Metanephros (tissue), 1 donor: ENCODE results near the gene ZNF41. TPM values are rescaled to one million over a fixed set of nuclear protein-coding genes. Genes with fewer than 3 reads are reported as not detected.

Experiments used
- total RNA-seq: library from RNA; depleted of rRNA; stranded (reverse); fragments of >200 nt; gene quantifications from one replicate; pipeline ENCODE4 v1.2.3, GENCODE V29; 2014

ZNF41 gene
- total RNA-seq = 7.6 TPM

DNA sequence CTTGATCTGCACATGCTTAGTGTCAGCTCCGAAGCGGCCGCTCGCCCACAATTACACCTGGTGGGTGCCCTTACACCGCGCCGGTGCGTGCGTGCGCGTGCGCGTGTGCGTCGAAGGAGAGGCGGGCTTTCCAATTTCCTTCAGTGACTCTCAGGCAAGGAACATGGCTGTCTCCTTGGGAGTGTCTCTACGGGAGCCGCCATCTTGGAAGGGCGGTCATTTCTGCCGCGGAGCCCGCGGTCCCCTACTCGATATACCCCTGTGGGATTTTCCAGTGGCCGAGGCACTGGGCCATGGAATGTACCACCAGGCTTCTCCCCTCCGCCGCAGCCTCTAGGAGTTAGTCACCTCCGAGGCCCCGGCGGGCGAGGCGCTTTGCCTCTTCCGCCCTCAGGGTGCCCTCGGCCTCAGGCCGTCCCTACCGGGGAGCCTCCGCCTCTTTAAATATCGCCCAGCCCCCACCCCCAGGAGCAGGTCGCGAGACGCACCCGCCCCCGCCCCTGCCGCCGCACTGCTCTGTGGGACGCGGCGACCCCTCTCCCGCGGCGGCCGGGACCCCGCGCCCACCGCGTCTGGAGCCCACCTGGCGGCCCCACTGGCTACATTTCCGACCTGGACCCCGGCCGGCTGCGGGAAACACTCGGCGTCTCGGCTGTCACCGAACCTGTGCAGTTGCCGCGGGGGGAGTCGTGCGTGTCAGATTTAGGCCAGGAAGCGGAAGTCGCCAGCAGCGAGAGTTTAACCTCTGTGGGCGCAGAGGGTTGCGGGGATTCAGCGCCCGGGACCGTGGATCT, at the start of gene ZNF41:
Gene ZNF41, minus strand, starts transcription at position 711 of the 794 bp plus-strand sequence. CDS start 15,741 bp downstream, outside the sequence.

Other genes with a start within 250 kb of the ZNF41 start
- 0.70 TPM for gene ZNF157, start 112.6 kb downstream of the ZNF41 start, total RNA-seq
- gene ARAF, start 78.0 kb upstream of the ZNF41 start, total RNA-seq = 39.1 TPM
- gene TIMP1, start 99.2 kb upstream of the ZNF41 start, total RNA-seq = 49.0 TPM
- gene SYN1, start 136.6 kb upstream of the ZNF41 start, total RNA-seq = 0.64 TPM
- gene CFP, start 146.7 kb upstream of the ZNF41 start, total RNA-seq = 6.4 TPM
- gene ELK1, start 167.3 kb upstream of the ZNF41 start, total RNA-seq = 18.6 TPM
- 72.4 TPM for gene UXT, start 176.0 kb upstream of the ZNF41 start, total RNA-seq